Measurements from ENCODE around the gene NFASC.

NFASC gene

GRCh38 chr1:204929487-204930154 is 59.0 kb downstream of the NFASC start:
- in situ Hi-C loops (cut with HindIII; ENCODE audit: low sequenced_read_pairs): no loop called here
- no peak for DNase-seq (ENCODE audit: low read depth, low spot score)
- TF ChIP-seq, protein P1, sequence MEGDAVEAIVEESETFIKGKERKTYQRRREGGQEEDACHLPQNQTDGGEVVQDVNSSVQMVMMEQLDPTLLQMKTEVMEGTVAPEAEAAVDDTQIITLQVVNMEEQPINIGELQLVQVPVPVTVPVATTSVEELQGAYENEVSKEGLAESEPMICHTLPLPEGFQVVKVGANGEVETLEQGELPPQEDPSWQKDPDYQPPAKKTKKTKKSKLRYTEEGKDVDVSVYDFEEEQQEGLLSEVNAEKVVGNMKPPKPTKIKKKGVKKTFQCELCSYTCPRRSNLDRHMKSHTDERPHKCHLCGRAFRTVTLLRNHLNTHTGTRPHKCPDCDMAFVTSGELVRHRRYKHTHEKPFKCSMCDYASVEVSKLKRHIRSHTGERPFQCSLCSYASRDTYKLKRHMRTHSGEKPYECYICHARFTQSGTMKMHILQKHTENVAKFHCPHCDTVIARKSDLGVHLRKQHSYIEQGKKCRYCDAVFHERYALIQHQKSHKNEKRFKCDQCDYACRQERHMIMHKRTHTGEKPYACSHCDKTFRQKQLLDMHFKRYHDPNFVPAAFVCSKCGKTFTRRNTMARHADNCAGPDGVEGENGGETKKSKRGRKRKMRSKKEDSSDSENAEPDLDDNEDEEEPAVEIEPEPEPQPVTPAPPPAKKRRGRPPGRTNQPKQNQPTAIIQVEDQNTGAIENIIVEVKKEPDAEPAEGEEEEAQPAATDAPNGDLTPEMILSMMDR (IDR thresholded peaks at IDR 0.05; ENCODE audit: low read depth, low read length): no peak
- no peak overlapping the region for H3K4me3 ChIP-seq (ENCODE audit: low read depth, low read length)

DNA sequence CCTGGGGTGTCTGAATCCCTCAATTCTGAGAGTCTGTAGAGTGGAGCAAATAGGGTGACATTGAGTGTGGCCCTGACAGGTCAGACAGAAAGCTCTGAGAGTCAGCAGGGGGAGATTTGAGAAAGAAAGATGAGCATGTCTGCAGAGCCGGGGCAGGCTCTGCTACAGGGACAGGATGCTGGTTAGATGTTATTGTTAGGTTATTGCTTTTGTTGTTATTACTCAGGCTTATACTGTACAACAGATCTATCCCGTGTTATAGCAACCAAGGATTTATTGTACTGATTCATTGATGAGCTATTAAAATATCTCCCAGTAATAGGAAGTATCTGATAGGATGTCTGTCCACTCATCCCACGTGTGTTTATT is 59.5 kb downstream of the NFASC start:
- no peak for DNase-seq (ENCODE audit: low read depth, low spot score)
- H3K4me3 ChIP-seq (ENCODE audit: low read depth, low read length): no peak overlapping the region
- TF ChIP-seq, protein P1 (IDR thresholded peaks at IDR 0.05; ENCODE audit: low read depth, low read length): no peak
- in situ Hi-C loops (cut with HindIII; ENCODE audit: low sequenced_read_pairs): no loop called here

GRCh38 chr1:204931313-204931712 is 60.7 kb downstream of the NFASC start:
- TF ChIP-seq, protein P1 (IDR thresholded peaks at IDR 0.05; ENCODE audit: low read depth, low read length): no peak
- no peak for DNase-seq (ENCODE audit: low read depth, low spot score)
- in situ Hi-C loops (cut with HindIII; ENCODE audit: low sequenced_read_pairs): no loop called here
- H3K4me3 ChIP-seq (ENCODE audit: low read depth, low read length): no peak overlapping the region

GRCh38 chr1:204931768-204932572 is 61.3 kb downstream of the NFASC start:
- TF ChIP-seq, protein P1 (IDR thresholded peaks at IDR 0.05; ENCODE audit: low read depth, low read length): no peak
- in situ Hi-C loops (cut with HindIII; ENCODE audit: low sequenced_read_pairs): no loop called here
- H3K4me3 ChIP-seq (ENCODE audit: low read depth, low read length): no peak overlapping the region
- DNase-seq (ENCODE audit: low read depth, low spot score): no peak

DNA sequence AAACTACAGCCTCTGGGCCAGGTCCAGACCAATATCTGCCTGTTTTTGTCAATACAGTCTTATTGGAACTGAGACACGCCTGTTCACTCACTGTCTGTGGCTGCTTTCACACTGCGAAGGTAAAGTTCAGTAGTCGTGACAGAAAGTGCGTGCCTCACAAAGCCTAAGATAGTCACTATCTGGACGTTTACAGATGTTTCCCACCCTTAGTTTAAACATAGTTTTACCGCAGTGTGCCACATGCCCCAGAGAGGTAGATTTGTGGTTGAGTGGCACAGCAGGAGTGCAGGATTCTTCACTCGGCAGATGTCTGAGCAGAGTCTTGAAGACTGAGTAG is 61.9 kb downstream of the NFASC start:
- no peak for DNase-seq (ENCODE audit: low read depth, low spot score)
- TF ChIP-seq, protein P1 (IDR thresholded peaks at IDR 0.05; ENCODE audit: low read depth, low read length): no peak
- in situ Hi-C loops (cut with HindIII; ENCODE audit: low sequenced_read_pairs): no loop called here
- no peak overlapping the region for H3K4me3 ChIP-seq (ENCODE audit: low read depth, low read length)

DNA sequence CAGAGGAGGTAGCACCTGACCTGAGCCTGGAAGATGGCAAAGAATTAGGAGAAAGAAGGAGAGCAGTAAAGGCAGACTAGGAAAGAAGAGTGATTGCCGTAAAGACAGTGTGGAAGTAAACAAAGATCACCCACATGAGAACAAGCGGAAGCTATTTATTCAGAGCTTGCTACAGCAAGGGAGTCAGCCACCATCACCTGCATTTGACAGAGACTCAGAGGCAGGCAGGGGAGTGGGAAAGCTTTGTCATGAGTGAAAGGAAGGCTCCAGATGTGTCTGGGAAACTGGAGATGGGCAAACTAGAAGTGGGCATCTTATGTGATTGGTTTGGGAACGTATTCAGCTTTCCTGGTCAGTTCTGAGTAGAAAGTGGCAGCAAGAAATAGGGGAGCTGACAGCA is 64.5 kb downstream of the NFASC start:
- DNase-seq (ENCODE audit: low read depth, low spot score): no peak
- TF ChIP-seq, protein P1 (IDR thresholded peaks at IDR 0.05; ENCODE audit: low read depth, low read length): no peak
- no peak overlapping the region for H3K4me3 ChIP-seq (ENCODE audit: low read depth, low read length)
- in situ Hi-C loops (cut with HindIII; ENCODE audit: low sequenced_read_pairs): no loop called here

Data from astrocyte of the spinal cord (primary cell).